HT-29 (cell line): ENCODE measurements around the gene USP20. TPM values are rescaled to one million over a fixed set of nuclear protein-coding genes. Genes with fewer than 3 reads are reported as not detected.
"Not testable (repeated sequence)": the region's sequence is repeated elsewhere in the genome, so short reads cannot be mapped to it uniquely, and the experiment has no call there.

Experiments used
- DNase-seq: peaks from one replicate; pipeline ENCODE4 v3.0.0-alpha.2; 2015; ENCODE audit warnings: low spot score
- total RNA-seq: library from RNA; depleted of rRNA; stranded (reverse); fragments of >200 nt; shearing (Covaris generic); gene quantifications from 2 replicates; pipeline ENCODE4 v1.2.3, GENCODE V29; 2014; rRNA removed

Gene USP20
- 12.4 and 14.8 TPM in 2 replicates for total RNA-seq

GRCh38 chr9:129835128-129835859, at the start of gene USP20, which contains the start of gene C9orf78:
USP20 (plus strand) TSS chr9:129835458; CDS start chr9:129852556, 17,098 bp downstream.
C9orf78 (minus strand) TSS chr9:129835275; CDS start chr9:129835221, 54 bp downstream.
- peak; percentile 97 for DNase-seq

GRCh38 chr9:129785866-129786265, 49.4 kb upstream of the USP20 start:
- no peak for DNase-seq

GRCh38 chr9:129786481-129786880, 48.8 kb upstream of the USP20 start:
- no peak for DNase-seq

GRCh38 chr9:129794549-129794948, 40.7 kb upstream of the USP20 start:
- no peak for DNase-seq

- not testable (repeated sequence) for DNase-seq
These were observed 39.2 kb upstream of the USP20 start for GRCh38 chr9:129796029-129796428.

- DNase-seq = no peak
These were observed 36.3 kb upstream of the USP20 start for GRCh38 chr9:129798973-129799372.

GRCh38 chr9:129801504-129801903, 33.8 kb upstream of the USP20 start:
- no peak for DNase-seq

- peak; percentile 87 for DNase-seq
These were observed 32.2 kb upstream of the USP20 start, which contains the start of gene TOR1B for GRCh38 chr9:129802833-129803675. TOR1B (plus strand) TSS chr9:129803184; CDS start chr9:129803213, 29 bp downstream.

GRCh38 chr9:129803676-129804060, 31.6 kb upstream of the USP20 start:
- DNase-seq = peak; percentile 31

- DNase-seq = no peak
These were observed 29.2 kb upstream of the USP20 start for GRCh38 chr9:129806061-129806460.

GRCh38 chr9:129809346-129809745, 25.9 kb upstream of the USP20 start:
- no peak for DNase-seq

GRCh38 chr9:129810116-129810515, 25.1 kb upstream of the USP20 start:
- no peak for DNase-seq

GRCh38 chr9:129810788-129811187, 24.5 kb upstream of the USP20 start:
- DNase-seq = peak; percentile 53

GRCh38 chr9:129811967-129812363, 23.3 kb upstream of the USP20 start:
- DNase-seq = no peak

GRCh38 chr9:129812385-129812784, 22.9 kb upstream of the USP20 start:
- no peak for DNase-seq

- DNase-seq = no peak
These were observed 21.6 kb upstream of the USP20 start for GRCh38 chr9:129813661-129814060.

- DNase-seq = no peak
These were observed 20.6 kb upstream of the USP20 start for GRCh38 chr9:129814432-129815223.

GRCh38 chr9:129815278-129815677, 20.0 kb upstream of the USP20 start:
- DNase-seq = no peak

- no peak for DNase-seq
These were observed 18.5 kb upstream of the USP20 start for GRCh38 chr9:129816501-129817435.

GRCh38 chr9:129822898-129823541, 12.2 kb upstream of the USP20 start:
- peak; percentile 7 for DNase-seq
